GM12891 (cell line): ENCODE data around the gene GIPR.

Experiments
- DNase-seq: peaks from one replicate; pipeline ENCODE4 v3.0.0; 2011; ENCODE audit warnings: low spot score; ENCODE audit not compliant: insufficient read length
- FAIRE-seq: peaks from 2 replicates; lab custom pipeline; 2011; peaks lifted over from hg19 to GRCh38; lab: Jason Lieb, UNC
- PAX5 ChIP-seq: IDR thresholded peaks from 2 replicates; pipeline ENCODE4 v1.6.1; 2011; ENCODE audit warnings: low read length, moderate library complexity, mild to moderate bottlenecking; ENCODE audit not compliant: insufficient read depth, severe bottlenecking
- POLR2A ChIP-seq: IDR thresholded peaks from 2 replicates; pipeline ENCODE4 v1.6.1; 2011; ENCODE audit warnings: low read depth, low read length, control low read depth
- POLR2AphosphoS5 ChIP-seq: IDR thresholded peaks from 2 replicates; pipeline ENCODE4 v1.6.1; 2011; ENCODE audit warnings: low read depth, low read length, control low read depth
- POU2F2 ChIP-seq: IDR thresholded peaks from 2 replicates; pipeline ENCODE4 v1.6.1; 2011; ENCODE audit warnings: low read depth, mild to moderate bottlenecking, control low read depth, low read length, moderate library complexity
- SPI1 ChIP-seq: IDR thresholded peaks from 2 replicates; pipeline ENCODE4 v1.6.1; 2011; ENCODE audit warnings: low read depth, low read length, control low read depth
- TAF1 ChIP-seq: IDR thresholded peaks from 2 replicates; pipeline ENCODE4 v1.6.1; 2011; ENCODE audit warnings: low read depth, low read length, control low read depth

The GIPR gene

GRCh38 chr19:45729800-45730290 is 61.8 kb downstream of the GIPR start:
- DNase-seq, result no peak
- TF ChIP-seq PAX5 (no peak), POU2F2 (no peak), POLR2AphosphoS5 (no peak), TAF1 (no peak), POLR2A (no peak), SPI1 (no peak)
- peak; percentile 68 for FAIRE-seq

DNA sequence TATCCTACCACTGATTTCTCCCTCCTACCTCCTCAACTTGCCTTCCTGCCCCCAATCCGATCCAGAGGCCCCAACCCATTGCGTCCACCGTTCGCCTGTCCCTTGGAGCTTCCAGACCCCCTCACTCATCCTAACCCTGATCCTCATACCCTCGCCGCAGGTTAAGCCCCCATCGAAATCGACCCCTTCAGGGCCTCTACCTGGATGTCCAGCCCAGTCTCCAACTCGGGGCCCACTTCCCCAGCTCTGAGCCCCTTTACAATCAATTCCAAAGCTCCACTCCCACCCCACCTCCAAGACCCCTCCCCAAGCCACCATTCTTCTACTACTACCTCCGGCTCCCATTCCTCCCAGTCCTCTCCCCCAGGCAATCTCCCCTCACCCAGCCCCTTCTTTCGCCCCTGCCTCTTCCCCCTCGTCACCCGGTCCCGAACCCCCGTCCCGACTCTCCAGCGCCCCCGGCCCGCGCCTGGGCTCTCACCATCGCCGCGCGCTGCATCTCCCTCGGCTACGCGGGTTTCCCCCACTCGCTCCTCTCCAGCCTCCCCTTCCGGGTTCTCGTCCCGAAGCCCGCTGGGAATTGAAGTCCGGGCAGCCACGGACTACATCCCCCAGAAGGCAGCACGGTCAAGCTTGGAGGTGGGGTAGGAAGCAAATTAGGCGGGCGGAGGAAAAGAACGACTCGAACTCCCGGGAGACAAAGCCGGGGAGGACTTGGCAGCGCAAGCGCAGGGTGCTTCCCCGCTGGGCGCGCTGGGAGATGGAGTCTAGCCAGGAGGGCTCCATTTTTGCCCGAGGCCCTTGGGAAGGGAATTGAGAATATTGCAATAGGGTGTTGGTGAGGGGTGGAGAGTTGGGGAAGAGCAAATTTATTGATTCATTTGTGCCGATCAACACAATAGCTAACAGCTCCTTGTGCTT is 62.6 kb downstream of the GIPR start, which contains the start of gene FBXO46:
Gene FBXO46, minus strand, starts transcription at position 529 of the 921 bp plus-strand sequence. CDS start 17,401 bp downstream, outside the sequence.
- TF ChIP-seq PAX5, result no peak
- TF ChIP-seq SPI1, result peak; percentile 9; the same call in 1 of the 2 replicates
- peak; percentile 54 for TF ChIP-seq POU2F2
- TF ChIP-seq POLR2A, result peak; percentile 75
- peak; percentile 77 for TF ChIP-seq POLR2AphosphoS5
- FAIRE-seq, result peak; percentile 99
- peak; percentile 95 for DNase-seq
